Chondrocyte (in vitro differentiated cells): ENCODE results near the gene HLCS. TPM values are rescaled to one million over a fixed set of nuclear protein-coding genes. Genes with fewer than 3 reads are reported as not detected.
A peak's percentile ranks its signal among the peaks of the same experiment; 100 is the strongest.

Experiments used
- DNase-seq: peaks from one replicate; pipeline ENCODE4 v3.0.0; 2021; ENCODE audit warnings: mixed read lengths, low spot score
- H3K27ac Mint-ChIP-seq: one replicate; pipeline ENCODE4 v1.8.0; 2021; ENCODE audit warnings: mild to moderate bottlenecking, moderate library complexity, mixed read lengths; ENCODE audit not compliant: unreplicated experiment
- H3K27me3 Mint-ChIP-seq: 2 replicates; pipeline ENCODE4 v1.8.0; 2021; ENCODE audit warnings: low read depth, mixed read lengths
- H3K36me3 Mint-ChIP-seq: 2 replicates; pipeline ENCODE4 v1.8.0; 2021; ENCODE audit warnings: low read depth, mixed read lengths
- H3K4me1 Mint-ChIP-seq: 2 replicates; pipeline ENCODE4 v1.8.0; 2021; ENCODE audit warnings: low read depth, mild to moderate bottlenecking, mixed read lengths
- H3K4me3 Mint-ChIP-seq: one replicate; pipeline ENCODE4 v1.8.0; 2021; ENCODE audit warnings: mild to moderate bottlenecking, moderate library complexity, mixed read lengths; ENCODE audit not compliant: unreplicated experiment
- H3K9me3 Mint-ChIP-seq: 2 replicates; pipeline ENCODE4 v1.8.0; 2021; ENCODE audit warnings: low read depth, mixed read lengths
- total RNA-seq: library from RNA; stranded (reverse); gene quantifications from 3 replicates; pipeline ENCODE4 v1.2.1, GENCODE V29; 2021
- TF ChIP-seq, protein P1 (sequence below): fragments of 200-600 bp; sonication (generic); IDR thresholded peaks from 2 replicates; pipeline ENCODE4 v1.5.0; 2021; ENCODE audit warnings: antibody characterized with exemption, mild to moderate bottlenecking, moderate library complexity

HLCS gene
- total RNA-seq, 1 donor from 2014 or later, result 30.4 TPM

DNA sequence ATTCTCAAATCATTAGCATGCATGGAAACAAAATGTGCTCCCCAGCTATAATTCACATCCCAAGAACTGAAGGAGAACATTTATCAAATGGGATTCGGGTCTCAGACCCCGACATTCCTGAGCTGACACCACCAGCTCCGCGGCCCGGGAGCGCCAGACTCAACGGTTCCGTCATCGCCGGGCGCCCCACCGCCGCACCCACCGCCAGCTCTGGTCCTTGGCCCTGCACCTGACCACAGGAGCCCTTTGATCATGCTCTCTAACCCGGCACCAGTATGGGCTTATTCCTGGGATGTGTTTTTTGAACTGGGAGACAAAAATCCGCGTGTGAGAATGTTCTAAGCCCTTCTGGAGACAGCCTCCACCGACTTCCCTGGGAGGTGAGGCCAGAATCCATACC is 43.6 kb downstream of the HLCS start:
- peak overlapping the region; percentile 69 for H3K27ac Mint-ChIP-seq
- no peak for DNase-seq
- H3K9me3 Mint-ChIP-seq, result no peaks in the 10 kb centered on the region
- H3K4me1 Mint-ChIP-seq, result peaks cover 18% of the 10 kb centered on the region
- H3K27me3 Mint-ChIP-seq, result no peaks in the 10 kb centered on the region
- H3K36me3 Mint-ChIP-seq, result peaks cover 3% of the 10 kb centered on the region
- TF ChIP-seq, protein P1, sequence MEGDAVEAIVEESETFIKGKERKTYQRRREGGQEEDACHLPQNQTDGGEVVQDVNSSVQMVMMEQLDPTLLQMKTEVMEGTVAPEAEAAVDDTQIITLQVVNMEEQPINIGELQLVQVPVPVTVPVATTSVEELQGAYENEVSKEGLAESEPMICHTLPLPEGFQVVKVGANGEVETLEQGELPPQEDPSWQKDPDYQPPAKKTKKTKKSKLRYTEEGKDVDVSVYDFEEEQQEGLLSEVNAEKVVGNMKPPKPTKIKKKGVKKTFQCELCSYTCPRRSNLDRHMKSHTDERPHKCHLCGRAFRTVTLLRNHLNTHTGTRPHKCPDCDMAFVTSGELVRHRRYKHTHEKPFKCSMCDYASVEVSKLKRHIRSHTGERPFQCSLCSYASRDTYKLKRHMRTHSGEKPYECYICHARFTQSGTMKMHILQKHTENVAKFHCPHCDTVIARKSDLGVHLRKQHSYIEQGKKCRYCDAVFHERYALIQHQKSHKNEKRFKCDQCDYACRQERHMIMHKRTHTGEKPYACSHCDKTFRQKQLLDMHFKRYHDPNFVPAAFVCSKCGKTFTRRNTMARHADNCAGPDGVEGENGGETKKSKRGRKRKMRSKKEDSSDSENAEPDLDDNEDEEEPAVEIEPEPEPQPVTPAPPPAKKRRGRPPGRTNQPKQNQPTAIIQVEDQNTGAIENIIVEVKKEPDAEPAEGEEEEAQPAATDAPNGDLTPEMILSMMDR, result no peak
- H3K4me3 Mint-ChIP-seq, result no peak overlapping the region

DNA sequence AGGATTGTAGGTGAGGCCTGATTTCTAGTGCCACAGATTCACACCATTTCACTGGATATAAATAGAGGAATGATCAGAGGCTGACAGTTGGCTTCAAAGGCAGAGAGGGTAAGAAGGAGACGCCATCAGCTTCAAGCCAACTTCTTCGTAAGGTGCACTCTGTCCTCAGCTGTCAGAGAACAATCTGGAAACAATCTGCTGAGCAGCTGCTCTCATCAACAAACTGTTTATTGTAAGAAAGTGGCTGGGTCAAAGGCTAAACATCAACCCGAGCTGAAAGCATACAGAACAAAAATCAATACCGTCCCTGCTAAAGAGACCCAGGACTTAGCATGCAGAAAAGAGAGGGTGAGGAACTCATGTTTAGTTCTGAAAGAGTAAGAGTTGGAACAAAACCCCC is 48.2 kb downstream of the HLCS start:
- DNase-seq, result no peak
- Mint-ChIP-seq H3K4me3 (no peak overlapping the region), H3K27me3 (no peaks in the 10 kb centered on the region), H3K4me1 (peaks cover 17% of the 10 kb centered on the region), H3K9me3 (no peaks in the 10 kb centered on the region), H3K27ac (no peak overlapping the region), H3K36me3 (no peaks in the 10 kb centered on the region)
- TF ChIP-seq, protein P1, result no peak

DNA sequence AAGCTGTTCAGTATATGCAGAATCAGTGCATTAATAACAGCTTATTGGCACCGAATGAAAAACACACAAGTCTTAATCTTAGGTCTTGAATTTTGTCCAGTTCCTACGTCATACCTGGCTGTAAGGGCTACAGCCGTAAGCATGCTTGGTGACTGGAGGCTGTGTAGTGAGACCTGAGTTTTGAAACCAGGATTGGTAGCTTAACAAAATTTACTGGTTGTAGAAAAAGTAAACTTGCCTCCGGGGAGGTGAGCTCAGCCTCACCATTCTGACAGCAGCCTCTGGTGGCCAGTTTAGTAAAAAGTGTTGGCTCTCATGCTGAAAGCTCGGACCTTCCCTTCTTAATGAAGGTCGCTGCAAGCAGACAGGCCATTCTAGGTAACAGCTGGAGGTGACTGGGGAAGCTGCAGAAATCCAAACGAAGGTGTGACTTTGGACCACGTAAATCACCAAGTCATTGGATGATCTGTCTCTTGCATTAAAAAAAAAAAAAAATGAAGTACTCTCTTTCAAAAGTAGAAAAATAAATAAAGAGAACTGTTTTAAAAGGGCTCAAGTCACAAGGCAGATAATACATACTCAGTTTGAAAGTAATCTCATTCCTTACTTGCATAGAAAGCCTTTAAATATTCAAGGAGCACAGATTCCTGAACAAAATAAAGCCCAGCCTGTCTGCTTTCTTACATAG is 48.9 kb downstream of the HLCS start:
- H3K36me3 Mint-ChIP-seq, result no peaks in the 10 kb centered on the region
- no peaks in the 10 kb centered on the region for H3K27me3 Mint-ChIP-seq
- no peaks in the 10 kb centered on the region for H3K9me3 Mint-ChIP-seq
- no peak for DNase-seq
- peaks cover 12% of the 10 kb centered on the region for H3K4me1 Mint-ChIP-seq
- H3K4me3 Mint-ChIP-seq, result no peak overlapping the region
- no peak overlapping the region for H3K27ac Mint-ChIP-seq
- TF ChIP-seq, protein P1, result peak; percentile 86

DNA sequence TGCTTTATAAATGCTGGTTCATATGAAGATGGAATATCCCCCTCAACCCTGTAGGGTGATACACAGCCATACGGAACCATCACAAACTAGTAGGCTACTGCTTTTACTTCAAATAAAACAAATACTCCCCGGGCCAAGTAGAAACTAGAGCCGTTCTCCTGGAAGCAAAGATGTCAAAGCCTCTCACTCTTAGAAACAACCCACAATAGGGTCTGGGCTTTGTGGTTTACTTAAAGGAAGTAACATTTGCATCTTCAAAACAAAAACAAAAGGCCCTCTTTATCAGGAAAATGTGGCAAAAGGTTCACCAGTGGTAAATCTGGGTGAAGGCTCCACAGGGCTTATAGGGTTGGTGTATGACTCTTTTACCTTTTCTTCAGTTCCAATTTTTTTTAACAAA is 49.8 kb downstream of the HLCS start:
- TF ChIP-seq, protein P1, result no peak
- no peaks in the 10 kb centered on the region for H3K36me3 Mint-ChIP-seq
- no peaks in the 10 kb centered on the region for H3K9me3 Mint-ChIP-seq
- H3K27ac Mint-ChIP-seq, result no peak overlapping the region
- H3K27me3 Mint-ChIP-seq, result no peaks in the 10 kb centered on the region
- peaks cover 17% of the 10 kb centered on the region for H3K4me1 Mint-ChIP-seq
- H3K4me3 Mint-ChIP-seq, result no peak overlapping the region
- no peak for DNase-seq

DNA sequence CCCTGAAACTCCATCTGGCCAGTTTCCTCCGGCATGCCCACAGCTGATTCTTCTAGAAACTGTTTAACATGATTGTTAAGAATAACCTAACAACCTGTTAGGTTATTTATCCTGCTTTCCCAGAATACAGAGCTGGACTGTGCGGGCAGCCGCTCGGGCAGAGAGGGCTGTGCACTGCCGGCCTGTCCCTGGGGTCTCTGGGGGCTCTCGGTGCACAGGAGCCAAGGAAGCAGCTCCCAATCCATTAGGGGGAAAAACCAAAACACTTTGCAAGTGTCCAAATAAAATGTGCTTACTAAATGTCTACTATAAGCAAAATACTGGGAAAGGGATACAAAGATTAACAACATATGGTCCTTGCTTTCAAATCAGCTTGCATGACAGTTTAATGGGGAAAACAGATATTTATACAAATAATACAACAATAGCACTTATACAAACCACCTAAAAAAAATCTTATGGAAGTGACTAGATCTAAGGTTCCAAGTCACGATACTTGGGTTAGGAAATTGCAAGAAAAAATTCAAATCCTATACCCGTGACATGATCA is 50.7 kb downstream of the HLCS start:
- Mint-ChIP-seq H3K36me3 (no peaks in the 10 kb centered on the region), H3K27me3 (no peaks in the 10 kb centered on the region), H3K4me1 (peaks cover 24% of the 10 kb centered on the region), H3K9me3 (no peaks in the 10 kb centered on the region), H3K4me3 (no peak overlapping the region), H3K27ac (no peak overlapping the region)
- no peak for DNase-seq
- TF ChIP-seq, protein P1, result no peak
